ENCODE results near the gene LYST.

The LYST gene

DNA sequence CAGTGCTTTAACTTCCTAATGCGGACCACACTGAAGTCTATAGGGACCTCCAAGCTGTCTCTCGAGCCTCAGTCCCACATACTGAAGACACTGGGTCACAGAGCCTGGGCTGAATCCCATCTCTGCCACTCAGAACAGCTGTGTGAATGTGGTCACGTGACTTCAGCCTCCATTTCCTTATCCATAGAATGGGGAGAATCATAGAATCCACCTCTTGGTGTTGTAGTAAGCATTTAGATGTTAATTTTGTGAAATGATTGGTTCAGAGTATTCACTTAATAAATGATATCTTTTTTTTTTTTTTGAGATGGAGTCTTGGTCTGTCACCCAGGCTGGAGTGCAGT is 41.2 kb upstream of the LYST start:
- TF ChIP-seq, protein P1, sequence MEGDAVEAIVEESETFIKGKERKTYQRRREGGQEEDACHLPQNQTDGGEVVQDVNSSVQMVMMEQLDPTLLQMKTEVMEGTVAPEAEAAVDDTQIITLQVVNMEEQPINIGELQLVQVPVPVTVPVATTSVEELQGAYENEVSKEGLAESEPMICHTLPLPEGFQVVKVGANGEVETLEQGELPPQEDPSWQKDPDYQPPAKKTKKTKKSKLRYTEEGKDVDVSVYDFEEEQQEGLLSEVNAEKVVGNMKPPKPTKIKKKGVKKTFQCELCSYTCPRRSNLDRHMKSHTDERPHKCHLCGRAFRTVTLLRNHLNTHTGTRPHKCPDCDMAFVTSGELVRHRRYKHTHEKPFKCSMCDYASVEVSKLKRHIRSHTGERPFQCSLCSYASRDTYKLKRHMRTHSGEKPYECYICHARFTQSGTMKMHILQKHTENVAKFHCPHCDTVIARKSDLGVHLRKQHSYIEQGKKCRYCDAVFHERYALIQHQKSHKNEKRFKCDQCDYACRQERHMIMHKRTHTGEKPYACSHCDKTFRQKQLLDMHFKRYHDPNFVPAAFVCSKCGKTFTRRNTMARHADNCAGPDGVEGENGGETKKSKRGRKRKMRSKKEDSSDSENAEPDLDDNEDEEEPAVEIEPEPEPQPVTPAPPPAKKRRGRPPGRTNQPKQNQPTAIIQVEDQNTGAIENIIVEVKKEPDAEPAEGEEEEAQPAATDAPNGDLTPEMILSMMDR (IDR thresholded peaks at IDR 0.05): no peak

- TF ChIP-seq, protein P1 (IDR thresholded peaks at IDR 0.05): no peak
Measured at GRCh38 chr1:235907187-235907896, 40.6 kb upstream of the LYST start.

- TF ChIP-seq, protein P1 (IDR thresholded peaks at IDR 0.05): no peak
Measured at GRCh38 chr1:235906436-235906835, 39.7 kb upstream of the LYST start.

DNA sequence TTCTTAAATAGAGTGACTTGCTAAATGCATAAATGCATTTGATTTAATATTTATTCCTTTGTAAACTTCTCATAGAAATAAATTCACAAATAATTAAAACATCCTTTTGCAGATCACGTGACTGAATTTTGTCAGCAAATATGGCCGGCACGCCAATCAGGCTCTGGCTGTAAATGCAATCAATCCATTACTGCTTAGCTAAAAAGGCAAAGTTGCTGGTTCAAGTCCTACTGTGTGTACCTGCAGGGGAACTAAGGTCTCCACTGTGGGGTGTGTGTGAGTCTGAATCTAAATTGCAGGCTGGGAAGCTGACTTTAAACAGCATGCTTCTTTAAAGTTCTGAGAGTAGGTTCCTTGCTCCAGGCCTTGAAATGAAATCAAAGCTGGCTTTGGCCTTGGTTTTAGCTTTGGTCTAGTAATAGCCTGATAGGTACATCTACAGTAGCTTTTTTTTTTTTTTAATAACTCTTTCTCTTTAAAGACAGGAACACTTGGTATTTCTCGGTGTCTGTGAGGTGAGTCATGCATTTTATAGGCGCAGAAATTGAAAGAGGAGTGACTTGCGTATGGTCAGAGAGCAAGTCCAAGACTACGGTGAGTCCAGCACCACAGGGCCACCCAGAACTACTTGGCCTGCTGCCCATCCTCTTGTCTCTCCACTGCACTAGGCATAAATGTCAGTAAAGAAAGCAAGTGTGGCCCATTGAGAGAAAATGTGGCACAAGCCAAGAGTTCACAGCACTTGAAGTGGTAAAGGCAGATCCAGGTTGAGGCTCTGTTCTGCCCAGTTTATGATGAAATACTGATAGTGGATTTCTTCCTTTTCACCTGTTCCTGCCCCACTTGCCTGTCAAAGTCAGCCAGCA is 36.2 kb upstream of the LYST start:
- TF ChIP-seq, protein P1 (IDR thresholded peaks at IDR 0.05): no peak

DNA sequence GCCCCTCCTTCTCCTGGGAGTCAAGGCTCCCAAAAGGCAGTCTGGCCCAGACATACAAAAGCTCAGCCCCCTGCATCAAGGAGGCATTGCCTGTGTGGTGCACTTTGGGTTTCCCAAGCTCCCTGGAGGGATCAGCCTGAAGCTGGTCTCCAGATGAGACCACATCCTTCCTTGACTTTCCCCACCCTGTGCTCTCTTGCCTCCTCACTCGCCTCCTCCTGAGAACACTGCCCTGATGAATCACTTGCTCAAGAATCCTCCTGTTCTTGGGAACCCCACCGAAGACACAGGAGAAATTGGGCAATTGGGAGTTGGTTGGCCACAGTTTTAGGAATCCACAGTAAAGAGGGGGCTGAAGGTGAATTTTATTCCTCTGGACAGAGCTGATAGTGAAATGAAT is 34.8 kb upstream of the LYST start:
- TF ChIP-seq, protein P1 (IDR thresholded peaks at IDR 0.05): no peak

DNA sequence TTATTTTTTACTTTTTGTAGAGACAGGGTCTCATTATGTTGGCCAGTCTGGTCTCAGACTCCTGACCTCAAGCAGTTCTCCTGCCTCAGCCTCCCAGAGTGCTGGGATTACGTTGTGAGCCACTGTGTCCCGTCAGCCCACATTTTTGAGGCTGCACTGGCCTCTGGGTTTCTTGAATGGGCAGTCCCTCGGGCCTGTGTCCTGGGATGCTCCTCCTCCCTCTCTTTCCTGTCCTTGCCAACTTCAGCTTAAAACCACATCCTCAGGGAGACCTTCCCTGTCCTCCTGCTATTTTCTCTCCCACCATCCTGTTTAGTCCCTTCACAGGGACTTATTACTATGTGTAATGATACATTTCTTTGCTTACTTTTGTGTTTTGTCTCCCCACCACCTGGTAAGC is 31.4 kb upstream of the LYST start:
- TF ChIP-seq, protein P1 (IDR thresholded peaks at IDR 0.05): no peak

GRCh38 chr1:235893840-235894239 is 27.1 kb upstream of the LYST start:
- TF ChIP-seq, protein P1 (IDR thresholded peaks at IDR 0.05): no peak
